Medulla oblongata (tissue), 1 donor: ENCODE measurements around the gene FMNL2.
"Not testable (repeated sequence)": the region's sequence is repeated elsewhere in the genome, so short reads cannot be mapped to it uniquely, and the experiment has no call there.

Experiments used
- DNase-seq: peaks from one replicate; pipeline ENCODE4 v3.0.0-alpha.2; 2015; ENCODE audit errors: extremely low spot score

The FMNL2 gene

DNA sequence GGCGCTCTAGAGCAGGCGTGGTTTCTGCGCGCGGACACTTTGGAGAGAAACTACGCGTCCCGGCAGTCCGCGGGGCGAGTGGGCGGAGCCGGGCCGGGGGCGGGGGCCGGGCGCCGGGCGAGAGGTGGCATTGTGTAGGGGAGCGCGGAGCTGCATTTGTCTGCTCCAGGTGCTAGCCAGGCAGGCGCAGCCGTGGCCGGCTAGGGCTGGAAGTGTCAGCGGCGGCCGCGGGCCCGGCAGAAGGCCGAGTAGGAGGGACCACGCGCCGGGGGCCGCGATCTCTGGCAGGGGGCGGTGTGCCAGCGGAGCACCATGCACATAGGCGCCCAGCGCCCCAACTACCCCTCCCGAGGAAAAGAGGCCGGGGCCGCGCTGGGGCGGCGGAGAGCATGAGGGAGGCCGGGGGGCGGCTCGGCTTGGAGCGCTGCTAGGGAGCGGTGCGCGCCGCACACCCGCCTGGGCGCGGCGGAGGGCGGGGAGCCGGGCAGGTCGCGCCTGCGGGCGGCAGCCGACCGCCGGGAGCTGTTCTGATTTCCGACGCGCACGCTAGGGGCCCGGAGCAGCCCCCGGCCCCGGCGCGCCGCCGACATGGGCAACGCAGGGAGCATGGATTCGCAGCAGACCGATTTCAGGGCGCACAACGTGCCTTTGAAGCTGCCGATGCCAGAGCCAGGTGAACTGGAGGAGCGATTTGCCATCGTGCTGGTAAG lies at the start of gene FMNL2:
TSS of gene FMNL2 (plus strand) at position 159 of the 710 bp plus-strand sequence.
- peak; percentile 94 for DNase-seq

DNA sequence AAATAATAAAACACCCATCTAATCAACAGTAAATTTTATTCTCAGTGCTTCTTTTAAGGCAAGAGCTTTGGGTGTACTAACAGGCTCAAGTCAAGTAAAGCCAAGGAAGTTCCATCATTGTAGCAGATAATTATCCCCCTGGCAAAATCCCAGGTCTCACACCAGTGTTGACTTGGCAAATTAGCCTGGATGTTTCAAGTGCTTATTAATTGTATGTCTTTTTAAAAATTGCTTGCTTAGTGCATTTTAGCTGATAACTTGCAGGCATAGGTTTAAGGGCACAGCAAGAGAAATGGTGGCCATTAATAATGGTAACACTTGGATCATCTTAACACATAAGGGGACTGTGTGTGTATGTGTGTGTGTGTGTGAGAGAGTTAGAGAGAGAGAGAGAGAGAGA lies 42.0 kb upstream of the FMNL2 start:
- no peak for DNase-seq

DNA sequence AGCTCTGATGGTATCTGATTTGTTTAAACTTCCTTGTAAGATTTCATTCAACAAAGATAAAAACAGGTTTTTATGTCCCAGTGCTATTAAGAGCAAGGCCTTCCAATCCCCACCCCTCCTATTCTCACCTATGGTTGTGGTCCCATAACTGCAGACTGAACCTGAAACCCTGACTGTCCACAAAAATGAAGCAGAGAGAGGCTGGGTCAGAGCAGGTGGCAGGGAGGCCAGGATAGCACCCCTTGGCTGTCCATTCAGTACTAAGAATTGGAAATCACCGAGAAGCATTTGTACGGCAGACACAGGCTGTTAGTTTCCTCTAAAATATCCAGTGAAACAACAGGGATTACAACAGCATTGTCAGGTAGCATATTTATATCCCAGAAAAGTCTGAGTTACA lies 37.3 kb upstream of the FMNL2 start:
- no peak for DNase-seq

DNA sequence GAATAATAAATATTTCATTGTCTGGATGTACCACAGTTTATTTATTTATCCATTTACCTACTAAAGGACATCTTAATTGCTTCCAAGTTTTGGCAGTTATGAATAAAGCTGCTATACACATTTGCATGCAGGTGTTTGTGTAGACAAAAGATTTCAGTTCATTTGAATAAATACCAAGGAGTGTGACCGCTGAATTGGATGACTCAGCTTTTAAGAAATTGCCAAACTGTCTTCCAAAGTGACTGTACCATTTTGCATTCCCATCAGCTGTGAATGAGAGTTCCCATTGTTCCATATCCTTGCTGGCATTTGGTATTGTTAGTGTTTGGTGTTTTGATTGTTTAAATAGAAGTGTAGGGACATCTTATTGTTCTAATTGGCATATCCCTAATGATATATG lies 36.2 kb upstream of the FMNL2 start:
- DNase-seq: no peak

DNA sequence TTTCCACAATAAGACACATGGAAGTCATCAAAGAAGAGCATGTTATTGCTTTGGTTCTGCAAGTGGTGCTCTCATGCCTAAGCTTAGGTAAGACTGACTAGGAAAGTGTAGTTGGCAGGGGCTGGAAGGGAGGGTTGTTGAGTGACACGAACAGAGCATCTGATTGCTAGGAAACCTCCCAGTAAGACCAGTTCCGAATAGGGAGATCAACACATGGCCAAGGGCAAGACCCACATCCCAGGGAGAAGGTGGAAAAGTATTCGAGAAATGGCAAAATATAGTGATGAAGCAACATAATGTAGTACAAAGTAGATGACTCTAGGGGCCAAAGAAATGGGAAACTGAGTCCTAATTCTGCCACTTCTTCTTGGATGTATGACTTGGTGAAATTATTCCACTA lies 33.8 kb upstream of the FMNL2 start:
- no peak for DNase-seq

DNA sequence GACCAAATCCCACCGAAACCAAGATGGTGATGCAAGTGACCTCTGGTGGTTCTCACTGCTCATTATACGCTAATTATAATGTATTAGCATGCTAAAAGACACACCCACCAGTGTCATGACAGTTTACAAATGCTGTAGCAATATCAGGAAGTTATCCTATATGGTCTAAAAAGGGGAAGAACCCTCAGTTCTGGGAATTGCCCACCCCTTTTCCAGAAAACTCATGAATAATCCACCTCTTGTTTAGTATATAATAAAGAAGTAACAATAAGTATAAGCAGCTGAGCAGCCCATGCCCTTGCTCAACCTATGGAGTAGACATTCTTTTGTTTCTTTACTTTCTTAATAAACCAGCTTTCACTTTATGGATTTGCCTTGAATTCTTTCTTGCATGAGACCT lies 31.0 kb upstream of the FMNL2 start:
- DNase-seq: no peak

DNA sequence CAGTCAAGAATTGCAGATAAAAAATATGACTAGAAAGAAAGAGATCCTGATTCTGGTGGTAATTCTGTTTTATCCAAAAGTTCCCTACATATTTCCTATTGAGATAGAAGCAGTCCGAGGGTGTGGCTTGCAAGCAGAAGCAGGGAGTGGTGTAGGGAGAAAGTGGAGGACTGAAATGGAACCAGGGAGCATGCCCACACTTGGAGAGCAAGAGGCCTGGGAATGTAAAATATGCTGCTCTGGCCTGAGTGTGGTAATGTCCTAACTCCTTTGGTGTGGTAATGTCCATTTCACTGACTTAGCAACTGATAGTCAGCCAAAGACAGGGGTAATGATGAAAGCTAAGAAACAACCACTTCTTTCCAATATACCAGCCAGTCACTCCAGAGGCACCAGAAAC lies 30.1 kb upstream of the FMNL2 start:
- DNase-seq: no peak

DNA sequence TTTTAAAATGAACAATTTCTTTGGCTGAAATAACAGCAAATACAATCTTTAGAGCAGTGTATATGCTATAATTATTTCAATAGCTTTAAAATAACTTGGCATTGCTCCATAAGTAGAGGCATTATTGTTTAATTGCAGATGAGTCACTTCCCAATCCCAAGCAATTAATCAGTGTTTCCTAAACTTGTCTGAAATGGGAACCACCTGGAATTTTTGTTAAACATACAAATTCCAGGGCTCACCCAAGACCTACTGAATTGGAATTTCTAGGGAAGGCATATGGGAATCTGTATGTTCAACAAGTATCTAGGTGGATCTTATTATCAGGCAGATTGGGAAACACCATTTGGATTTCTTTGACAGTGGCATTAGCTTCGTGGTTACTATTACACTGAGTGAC lies 27.1 kb upstream of the FMNL2 start:
- DNase-seq: no peak

DNA sequence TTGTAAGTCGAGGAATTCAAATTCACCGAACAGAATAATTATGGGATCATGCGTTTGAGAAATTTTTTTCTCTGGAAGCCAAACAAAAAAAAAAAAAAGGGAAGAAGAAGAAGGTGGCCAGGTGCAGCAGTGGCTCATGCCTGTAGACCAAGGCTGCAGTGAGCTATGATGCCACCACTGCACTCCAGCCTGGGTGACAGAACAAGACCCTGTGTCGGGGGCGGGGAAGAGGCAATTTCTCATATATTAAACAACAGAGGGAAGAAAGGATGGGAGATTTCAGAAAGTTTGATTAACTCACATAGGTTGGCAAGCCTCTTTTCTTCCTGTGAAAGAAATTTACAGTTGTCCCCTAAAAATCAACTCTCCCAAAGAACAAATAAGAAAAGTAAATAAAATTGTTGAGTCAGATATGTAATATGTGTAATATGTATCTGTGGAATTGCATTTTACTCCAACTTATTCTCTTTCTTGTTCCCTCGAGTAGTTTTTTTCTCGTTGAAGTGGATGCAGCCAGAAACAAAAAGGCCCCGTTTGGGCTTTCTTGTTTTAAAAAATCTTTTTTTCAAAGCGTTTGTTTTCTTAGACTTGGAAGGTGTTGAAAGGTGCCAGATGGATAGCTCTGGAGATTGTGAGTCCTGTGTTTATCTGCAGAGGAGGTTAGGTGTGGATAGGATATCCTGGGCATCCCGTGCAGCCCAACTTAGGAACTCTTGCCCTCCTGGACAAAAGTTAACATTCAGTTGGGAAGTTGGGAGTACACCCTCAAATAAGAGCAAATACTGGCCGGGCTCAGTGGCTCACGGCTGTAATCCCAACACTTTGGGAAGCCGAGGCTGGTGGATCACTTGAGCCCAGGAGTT lies 25.4 kb upstream of the FMNL2 start:
- no peak for DNase-seq

DNA sequence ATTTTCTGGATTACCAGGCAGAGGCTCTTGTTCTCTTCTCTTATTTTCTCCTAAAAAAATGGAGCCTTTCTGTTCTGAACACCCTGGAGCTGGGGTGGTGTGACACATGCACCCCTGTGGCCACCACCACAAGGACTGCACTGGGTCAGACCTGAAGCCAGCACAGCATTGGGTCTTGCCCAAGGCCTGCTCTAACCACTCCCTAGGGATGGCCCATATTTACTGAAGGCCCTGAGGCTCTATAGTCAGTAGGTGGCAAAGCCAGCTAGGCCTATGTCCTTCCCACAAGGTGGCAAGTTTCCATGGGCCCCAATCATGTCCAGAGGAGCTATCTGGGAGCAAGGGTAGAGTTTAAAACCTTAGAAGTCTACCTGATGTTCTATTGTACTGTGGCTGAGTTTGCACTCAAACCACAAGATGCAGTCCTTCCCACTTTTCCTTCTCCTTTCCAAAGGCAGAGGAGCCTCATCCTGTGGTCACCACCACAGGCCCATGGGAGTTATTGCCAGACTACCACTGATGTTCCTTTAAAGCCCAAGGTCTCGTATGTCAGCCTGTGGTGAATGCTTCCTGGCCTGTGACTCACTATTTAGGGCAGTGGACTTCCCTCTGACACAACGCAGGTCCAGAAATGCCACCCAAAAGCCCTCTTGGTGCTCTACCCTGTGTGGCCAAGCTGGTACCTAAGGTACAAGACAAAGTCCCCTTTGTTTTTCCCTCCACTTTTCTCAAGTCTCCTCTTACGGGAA lies 15.0 kb upstream of the FMNL2 start:
- no peak for DNase-seq

DNA sequence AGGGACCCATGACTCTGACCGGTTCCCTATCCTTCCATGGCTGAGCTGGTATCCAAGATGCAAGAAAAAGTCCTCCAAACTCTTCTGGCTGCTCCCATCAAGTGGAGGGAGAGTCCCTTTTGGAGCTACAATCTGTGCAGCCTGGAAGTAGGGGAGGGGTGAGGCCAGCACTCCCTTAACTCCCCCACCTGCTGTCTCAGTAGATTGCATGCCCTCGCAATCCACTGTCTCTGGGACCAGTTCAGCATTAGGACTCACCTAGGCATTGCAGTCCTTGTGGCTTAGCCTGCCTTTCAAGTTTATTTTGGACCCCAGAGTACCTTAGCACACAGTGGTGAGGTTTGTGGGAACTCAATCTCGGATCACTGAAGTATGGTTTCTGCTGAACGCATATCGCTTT lies 14.2 kb upstream of the FMNL2 start:
- DNase-seq: no peak

DNA sequence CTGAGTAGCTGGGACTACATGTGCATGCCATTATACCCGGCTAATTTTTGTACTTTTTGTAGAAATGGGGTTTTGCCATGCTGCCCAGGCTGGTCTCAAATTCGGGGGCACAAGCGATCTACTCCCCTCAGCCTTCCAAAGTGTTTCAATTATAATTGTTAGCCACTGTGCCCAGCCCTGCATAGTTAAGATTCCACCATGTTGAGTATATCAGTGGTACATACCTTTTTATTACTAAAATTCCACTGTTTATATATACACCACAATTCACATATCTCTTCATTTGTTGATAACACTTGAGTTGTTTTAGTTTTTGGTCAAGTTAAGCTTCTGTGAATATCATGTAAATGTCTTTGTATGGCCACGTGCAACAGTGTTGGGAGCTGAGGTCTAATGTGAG lies 12.8 kb upstream of the FMNL2 start:
- DNase-seq: no peak

DNA sequence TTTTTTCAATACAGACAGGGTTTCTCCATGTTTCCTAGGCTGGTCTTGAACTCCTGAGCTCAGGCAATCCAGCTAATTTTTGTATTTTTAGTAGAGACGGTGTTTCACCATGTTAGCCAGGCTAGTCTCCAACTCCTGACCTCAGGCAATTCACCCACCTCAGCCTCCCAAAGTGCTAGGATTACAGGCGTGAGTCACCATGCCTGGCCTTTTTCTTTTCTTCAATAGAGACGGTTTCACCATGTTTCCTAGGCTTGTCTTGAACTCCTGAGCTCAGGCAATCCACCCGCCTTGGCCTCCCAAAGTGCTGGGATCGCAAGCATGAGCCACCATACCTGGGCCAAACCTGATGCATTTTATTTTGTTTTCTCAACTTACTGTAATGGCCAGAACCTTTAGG lies 9.8 kb upstream of the FMNL2 start:
- not testable (repeated sequence) for DNase-seq

DNA sequence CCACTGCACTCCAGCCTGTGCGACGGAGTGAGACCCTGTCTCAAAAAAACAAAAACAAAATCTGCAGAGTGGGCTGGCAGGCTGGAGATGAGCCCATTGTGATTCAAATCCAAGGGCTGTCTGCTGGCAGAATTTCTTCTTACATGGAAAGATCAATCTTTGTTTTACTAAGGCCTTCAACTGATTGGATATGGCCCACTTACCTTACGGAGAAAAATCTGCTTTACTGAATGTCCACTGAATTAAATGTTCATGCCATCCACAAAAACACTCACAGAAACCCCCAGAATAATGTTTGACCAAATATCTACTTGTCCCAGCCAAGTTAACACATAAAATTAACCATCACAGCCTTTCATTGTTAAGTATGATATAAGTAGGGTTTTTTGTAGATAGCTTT lies 8.3 kb upstream of the FMNL2 start:
- DNase-seq: no peak

DNA sequence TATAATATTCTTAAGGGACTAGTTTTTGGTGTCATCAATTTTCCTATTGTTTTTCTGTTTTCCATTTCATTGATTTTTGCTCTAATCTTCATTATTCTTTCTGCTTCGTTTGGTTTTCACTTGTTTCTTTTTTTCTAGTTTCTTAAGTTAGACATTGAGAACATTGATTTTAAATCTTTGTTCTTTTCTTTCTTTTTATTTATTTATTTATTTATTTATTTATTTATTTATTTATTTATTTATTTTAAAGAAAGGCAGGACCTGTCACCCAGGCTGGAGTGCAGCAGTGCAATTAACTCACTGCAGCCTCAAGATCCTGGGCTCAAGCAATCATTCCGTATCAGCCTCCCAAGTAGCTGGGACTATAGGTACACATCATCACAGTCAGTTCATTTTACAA lies 7.0 kb upstream of the FMNL2 start:
- no peak for DNase-seq

DNA sequence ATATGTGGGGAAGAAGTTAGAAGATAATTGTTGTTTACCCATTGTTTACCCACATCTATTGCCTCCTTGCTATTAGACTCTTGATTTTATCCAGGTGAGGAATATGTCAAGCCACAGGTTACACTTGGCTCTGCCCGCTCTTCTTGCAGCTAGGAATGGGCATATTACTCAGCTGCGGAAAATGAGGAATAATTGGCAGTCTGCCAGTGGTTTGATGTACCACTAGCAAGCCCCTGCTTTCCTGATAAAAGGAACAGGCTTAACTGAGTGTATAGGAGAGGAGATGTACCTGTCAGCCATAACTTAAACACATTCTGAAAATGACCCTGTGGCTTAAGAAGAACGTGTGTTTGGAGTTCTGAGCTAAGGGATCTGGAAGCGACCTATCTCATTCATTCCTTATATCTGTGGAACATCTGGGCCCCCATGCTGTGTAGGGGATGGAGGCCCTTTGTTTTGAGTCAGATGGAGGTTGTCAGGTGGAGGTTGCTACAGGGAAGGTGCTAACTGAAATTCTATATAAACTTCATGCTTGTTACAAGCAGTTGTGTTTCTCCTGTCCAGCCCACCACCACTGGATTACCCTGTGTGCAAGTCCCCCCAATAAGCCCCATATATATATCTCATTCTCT lies 4.6 kb upstream of the FMNL2 start:
- no peak for DNase-seq

DNA sequence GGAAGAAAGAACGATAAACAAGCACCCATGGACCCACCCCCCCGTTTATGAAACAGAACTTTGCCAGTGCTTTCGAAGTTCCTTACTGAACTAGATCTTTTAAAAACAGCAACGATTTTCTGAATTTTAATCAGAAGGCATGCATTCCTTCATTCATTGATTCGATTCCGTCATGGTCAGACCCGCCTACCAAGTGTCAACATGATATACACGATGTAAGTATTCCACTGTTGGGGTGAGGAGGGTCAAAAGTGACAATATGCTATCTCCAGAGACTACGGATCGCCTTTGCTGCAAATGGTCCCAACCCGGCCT lies 316 bp upstream of the FMNL2 start:
- DNase-seq: no peak

DNA sequence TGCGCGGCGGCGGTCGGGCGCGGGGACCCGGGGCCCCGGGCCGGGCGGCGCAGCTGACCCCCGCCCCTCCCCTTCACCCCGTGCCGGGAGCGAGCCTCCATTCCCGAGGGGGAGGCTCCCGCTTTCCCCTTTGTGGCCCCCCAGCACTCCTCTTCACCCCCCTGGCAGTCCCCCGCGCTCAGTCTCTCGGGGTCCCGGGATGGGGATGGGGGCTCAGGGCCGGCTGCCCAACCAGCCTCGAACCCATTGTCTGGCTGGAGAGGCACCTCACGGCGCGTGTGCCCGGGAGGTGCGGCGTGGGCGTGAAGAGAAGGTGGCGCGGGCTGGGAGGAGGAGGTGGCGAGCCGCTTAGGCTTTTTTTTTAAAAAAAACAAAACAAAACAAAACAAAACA lies 748 bp downstream of the FMNL2 start:
- peak; percentile 30 for DNase-seq

DNA sequence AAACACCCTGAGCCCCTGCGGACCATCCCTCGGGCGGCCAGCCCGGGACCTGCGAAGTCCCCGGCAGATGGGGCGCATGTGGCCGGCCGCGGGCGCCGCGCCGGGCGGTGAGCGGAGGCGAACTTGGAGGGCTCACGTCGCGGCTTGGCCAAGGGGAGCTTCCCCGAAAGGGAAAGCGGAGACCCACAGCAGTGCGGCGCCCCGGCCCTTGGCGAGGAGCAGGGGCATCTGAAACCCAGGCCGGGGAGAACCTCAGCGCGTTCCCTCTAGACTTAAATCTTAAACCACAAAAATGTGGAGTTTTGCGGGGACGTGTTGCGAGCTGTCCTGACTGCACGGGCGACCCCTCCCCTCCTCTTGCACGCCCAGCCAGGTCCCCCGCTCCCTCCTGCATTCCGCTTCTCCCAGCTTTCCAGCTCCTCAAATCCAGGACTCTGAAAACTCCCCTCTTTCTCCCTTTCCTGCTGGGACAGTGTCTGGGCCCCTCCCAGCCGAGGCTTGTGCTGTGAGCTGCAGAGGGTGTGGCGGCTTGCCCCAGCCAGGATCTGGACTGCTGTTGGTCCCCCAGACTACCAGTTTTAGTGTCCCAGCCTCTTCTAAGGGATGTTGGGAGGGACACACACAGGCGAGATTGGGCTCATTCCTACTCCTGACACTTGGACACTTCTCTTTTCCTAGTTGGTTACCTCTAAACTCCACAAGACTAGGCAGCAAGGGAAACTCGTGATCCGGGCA lies 1.3 kb downstream of the FMNL2 start:
- peak; percentile 52 for DNase-seq

DNA sequence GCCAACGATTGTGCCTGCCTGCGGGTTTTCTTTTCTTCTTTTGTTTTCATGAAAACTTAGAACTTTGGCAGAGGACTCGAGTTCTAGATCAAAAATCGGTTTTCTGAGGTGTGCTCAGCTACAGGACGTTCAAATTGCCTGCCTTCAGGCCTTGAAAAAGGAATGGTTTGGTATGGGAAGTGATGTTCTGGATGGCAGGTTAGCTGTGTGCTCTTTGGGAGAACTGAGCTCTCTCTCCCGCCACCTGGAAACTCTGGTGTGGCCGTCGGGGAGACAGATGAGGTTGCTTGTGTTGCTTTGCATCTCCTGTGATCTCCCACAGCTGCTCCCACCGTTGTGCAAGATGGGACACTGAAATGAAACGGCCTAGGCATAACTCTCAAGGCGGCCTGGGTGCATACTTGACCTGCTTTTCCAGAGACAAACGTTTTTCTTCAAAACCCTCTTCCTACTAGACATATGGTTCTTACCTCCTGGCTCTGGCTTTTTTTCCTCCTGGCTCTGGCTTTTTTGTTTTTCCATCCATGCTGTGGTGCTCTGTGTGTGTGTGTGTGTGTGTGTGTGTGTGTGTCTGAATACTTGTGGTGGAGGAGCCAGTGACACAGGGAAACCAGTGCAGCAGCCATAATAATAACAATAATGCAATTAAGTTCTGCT lies 2.0 kb downstream of the FMNL2 start:
- peak; percentile 79 for DNase-seq

DNA sequence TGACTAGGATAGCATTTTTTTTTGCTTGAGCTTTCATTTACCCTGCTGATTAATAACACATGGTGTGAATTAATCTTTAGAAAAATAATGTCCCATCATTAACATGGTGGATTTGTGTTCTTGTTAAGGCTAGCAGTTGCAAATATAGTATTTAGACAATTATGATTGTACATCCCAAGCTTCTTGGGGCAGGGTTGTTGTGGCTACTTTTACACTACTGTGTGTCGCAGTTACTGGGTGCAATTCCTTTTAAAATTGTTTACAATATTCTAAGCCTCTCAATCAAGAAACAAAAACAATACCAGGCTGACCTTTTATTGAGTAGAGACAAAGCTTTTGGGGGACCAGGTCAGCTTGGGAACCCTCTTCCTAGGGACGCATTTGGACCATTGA lies 2.5 kb downstream of the FMNL2 start:
- no peak for DNase-seq
